ENCODE measurements around the gene SNX6. TPM values are rescaled to one million over a fixed set of nuclear protein-coding genes. Genes with fewer than 3 reads are reported as not detected.
"Not testable (repeated sequence)": the region's sequence is repeated elsewhere in the genome, so short reads cannot be mapped to it uniquely, and the experiment has no call there.

The SNX6 gene
- total and polyA plus RNA-seq, 2 experiments from 2014 or later = 110 to 157 TPM

- not testable (repeated sequence) for H3K36me3 Mint-ChIP-seq (ENCODE audit: low read depth); H3K27ac ChIP-seq (ENCODE audit: low read depth); H3K36me3 ChIP-seq (ENCODE audit: insufficient read depth); H3K27me3 Mint-ChIP-seq (ENCODE audit: insufficient read depth, low read depth, poor library complexity); H4K20me1 ChIP-seq (replicated peaks; ENCODE audit: insufficient read depth); H3K4me3 ChIP-seq; H3K79me2 ChIP-seq (replicated peaks; ENCODE audit: insufficient read depth); H3K27me3 ChIP-seq (ENCODE audit: insufficient read depth); ATAC-seq; H3K9me3 Mint-ChIP-seq; H3K27ac Mint-ChIP-seq; H2AFZ ChIP-seq; H3K9me2 ChIP-seq (ENCODE audit: insufficient read depth); H3K4me3 Mint-ChIP-seq; DNase-seq (ENCODE audit: low spot score); H3K4me2 ChIP-seq; H3F3A ChIP-seq (replicated peaks; ENCODE audit: low read depth); H3K4me1 ChIP-seq (ENCODE audit: insufficient read depth); H3K4me1 Mint-ChIP-seq
Observed at GRCh38 chr14:34652348-34652747, 22.4 kb upstream of the SNX6 start.

- Histone ChIP-seq H3K79me2 (replicated peaks; ENCODE audit: insufficient read depth) (no peaks in the 10 kb centered on the region), H3K4me3 (no peak overlapping the region), H3K36me3 (ENCODE audit: insufficient read depth) (no peaks in the 10 kb centered on the region), H3K4me1 (ENCODE audit: insufficient read depth) (no peaks in the 10 kb centered on the region), H3K27me3 (ENCODE audit: insufficient read depth) (no peaks in the 10 kb centered on the region), H3F3A (replicated peaks; ENCODE audit: low read depth) (no peaks in the 10 kb centered on the region), H3K9me2 (ENCODE audit: insufficient read depth) (no peaks in the 10 kb centered on the region), H2AFZ (peak overlapping the region; percentile 61; the same call in 1 of the 2 replicates), H3K27ac (ENCODE audit: low read depth) (no peak overlapping the region), H3K4me2 (no peak overlapping the region), H4K20me1 (replicated peaks; ENCODE audit: insufficient read depth) (no peaks in the 10 kb centered on the region)
- Mint-ChIP-seq H3K9me3 (no peaks in the 10 kb centered on the region), H3K27ac (no peak overlapping the region), H3K4me3 (no peak overlapping the region), H3K4me1 (no peaks in the 10 kb centered on the region), H3K27me3 (ENCODE audit: insufficient read depth, low read depth, poor library complexity) (peaks cover 3% of the 10 kb centered on the region), H3K36me3 (ENCODE audit: low read depth) (no peaks in the 10 kb centered on the region)
- DNase-seq (ENCODE audit: low spot score) = no peak
- ATAC-seq = no peak
- TF ChIP-seq REST (IDR thresholded peaks at IDR 0.05; ENCODE audit: unreplicated experiment) (no peak), EZH2 (IDR thresholded peaks at IDR 0.05; ENCODE audit: low read depth, unreplicated experiment) (no peak), CREB1 (CRISPR knock-in tag; IDR thresholded peaks at IDR 0.05; ENCODE audit: low read depth) (no peak), STAT1 (IDR thresholded peaks at IDR 0.05; ENCODE audit: unreplicated experiment) (no peak), EZH2phosphoT487 (IDR thresholded peaks at IDR 0.05; ENCODE audit: unreplicated experiment) (no peak), ZNF331 (CRISPR knock-in tag; IDR thresholded peaks at IDR 0.05; ENCODE audit: low read depth) (no peak), JUNB (IDR thresholded peaks at IDR 0.05; ENCODE audit: unreplicated experiment) (no peak), POLR2AphosphoS5 (IDR thresholded peaks at IDR 0.05; ENCODE audit: low read depth) (no peak), CTCF (conservative IDR thresholded peaks at IDR 0.05; ENCODE audit: low read depth in 2 of 2) (no peak), ZNF114 (CRISPR knock-in tag; IDR thresholded peaks at IDR 0.05) (no peak)
- TF ChIP-seq, protein P1, sequence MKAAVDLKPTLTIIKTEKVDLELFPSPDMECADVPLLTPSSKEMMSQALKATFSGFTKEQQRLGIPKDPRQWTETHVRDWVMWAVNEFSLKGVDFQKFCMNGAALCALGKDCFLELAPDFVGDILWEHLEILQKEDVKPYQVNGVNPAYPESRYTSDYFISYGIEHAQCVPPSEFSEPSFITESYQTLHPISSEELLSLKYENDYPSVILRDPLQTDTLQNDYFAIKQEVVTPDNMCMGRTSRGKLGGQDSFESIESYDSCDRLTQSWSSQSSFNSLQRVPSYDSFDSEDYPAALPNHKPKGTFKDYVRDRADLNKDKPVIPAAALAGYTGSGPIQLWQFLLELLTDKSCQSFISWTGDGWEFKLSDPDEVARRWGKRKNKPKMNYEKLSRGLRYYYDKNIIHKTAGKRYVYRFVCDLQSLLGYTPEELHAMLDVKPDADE (IDR thresholded peaks at IDR 0.05) = no peak
Observed at GRCh38 chr14:34650786-34651584, 21.0 kb upstream of the SNX6 start.
